ENCODE data around the gene NCOA5.

- TF ChIP-seq CTCF (IDR thresholded peaks at IDR 0.05) (no peak), ZFX (IDR thresholded peaks at IDR 0.05; ENCODE audit: borderline replicate concordance) (no peak)
Observed at GRCh38 chr20:46046588-46047310, 43.0 kb downstream of the NCOA5 start.
